GM18511 (cell line): ENCODE measurements around the gene CTSO.
"Not testable (repeated sequence)": the region's sequence is repeated elsewhere in the genome, so short reads cannot be mapped to it uniquely, and the experiment has no call there.

Experiments used
- ATAC-seq: cut with Tn5 transposase; IDR thresholded peaks from one replicate; pipeline ENCODE4 v1.9.1; 2021; ENCODE audit warnings: mild to moderate bottlenecking, moderate library complexity; ENCODE audit not compliant: unreplicated experiment

CTSO gene

DNA sequence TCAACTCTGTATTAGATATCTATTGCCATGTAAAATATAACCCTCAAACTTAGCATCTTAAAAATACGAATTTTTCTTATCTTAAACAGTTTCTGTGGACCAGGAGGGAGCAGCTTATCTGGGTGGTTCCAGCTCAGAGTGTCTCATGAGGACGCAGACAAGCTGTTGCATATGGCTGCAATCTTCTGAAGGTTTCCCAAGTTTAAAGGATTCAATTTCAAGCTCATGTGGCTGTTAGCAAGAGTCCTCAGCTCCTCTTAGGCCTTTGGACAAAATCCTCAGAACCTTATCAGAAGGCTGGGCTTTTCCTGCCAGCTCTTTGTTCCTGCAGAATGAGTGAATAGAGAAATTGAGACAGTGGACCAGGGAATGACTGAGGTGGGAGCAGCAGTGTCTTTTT, 2.8 kb upstream of the CTSO start:
- ATAC-seq = no peak

DNA sequence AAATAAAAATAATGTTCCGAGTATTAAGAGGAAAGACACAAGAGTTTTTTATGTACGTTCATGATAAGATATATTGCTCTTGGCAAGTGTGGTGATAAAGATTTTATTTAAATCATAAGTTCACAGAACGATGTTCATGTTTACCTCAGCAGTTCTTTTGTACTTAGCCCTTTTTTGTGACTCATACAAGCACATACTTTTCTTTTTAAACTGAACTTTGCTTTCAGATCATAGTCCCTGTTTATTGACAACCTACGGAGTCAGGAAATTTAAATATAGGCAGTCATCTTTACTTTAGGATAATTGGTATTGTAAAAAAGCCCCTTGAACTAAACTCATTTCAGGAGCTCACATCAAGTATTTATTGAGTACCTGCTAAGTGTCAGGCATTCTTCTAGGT, 1.3 kb upstream of the CTSO start:
- no peak for ATAC-seq

DNA sequence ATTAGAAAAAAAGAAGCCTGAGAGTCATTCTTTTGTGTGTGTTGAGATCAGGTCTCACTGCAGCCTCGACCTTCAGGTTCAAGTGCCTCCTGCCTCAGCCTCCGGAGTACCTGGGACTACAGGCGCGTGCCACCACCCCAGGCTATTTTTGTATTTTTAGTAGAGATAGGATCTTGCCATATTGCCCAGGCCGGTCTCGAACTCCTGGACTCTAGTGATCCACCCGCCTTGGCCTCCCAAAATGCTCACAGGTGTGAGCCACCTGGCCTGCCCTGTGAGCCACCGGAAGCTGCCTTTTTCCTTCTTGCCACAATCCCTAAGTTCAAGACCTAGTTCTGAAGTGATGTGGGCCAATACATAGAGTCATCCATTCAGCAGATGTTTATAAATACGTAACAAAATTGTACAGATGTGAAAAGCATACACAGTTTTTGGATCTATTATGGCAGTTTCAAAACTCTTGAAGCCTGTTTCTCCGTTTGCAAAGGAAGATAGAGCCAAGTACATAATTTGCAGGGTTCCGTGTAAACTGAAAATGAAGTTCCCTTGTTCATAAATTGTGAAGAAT, 536 bp upstream of the CTSO start:
- ATAC-seq = no peak

DNA sequence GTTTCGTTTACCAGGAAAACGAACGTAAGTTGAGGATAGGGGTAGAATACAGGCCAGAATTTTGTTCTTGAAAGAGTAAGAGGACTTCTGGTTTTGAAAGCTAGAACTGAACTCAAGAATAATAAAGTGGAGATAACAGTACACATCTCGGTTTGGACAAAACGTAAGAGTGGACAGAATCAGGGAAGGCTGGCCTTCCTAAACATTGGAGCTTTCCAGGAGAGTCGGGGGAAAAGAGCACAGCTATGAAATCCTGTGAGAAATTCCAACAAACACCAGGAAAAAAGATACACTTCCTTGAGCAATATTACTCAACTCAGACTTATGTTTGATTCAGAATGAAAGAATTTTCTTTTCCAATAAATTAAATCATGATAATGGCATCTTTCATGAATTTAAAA, 1.2 kb downstream of the CTSO start:
- ATAC-seq = no peak

DNA sequence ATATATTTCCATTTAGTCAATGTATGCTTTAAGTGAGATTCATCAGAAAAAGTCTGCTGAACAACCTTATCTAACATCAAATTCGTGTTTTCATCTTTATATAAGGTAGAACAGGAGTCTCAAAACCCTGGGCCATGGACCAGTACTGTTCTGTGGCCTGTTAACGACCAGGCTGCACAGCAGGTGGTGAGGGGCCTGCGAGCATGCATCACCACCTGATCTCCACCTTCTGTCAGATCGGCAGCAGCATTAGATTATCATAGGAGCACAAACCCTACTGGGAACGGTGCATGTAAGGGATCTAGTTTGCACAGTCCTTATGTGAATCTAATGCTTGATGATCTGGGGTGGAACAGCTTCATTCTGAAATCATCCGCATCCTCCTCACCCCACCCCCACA, 3.2 kb downstream of the CTSO start:
- ATAC-seq = no peak

DNA sequence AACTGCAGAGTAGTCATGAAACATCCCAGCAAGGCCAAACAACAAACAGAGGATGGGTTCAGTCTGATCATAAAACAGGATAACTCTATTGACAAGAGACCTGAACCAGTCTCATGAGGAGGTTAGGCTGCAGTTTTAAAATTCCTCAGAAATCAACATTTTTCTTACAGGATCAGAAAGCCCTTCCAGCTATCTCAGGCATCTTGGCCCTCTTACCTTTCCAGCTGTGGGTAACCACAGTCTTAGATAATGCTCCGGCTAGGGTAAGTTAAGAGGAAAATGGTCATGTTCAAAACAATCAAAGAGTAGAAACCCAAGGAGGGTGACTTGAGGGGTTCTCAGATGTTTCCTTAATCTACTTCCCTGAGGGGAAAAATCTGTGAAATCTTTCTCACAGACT, 5.1 kb downstream of the CTSO start:
- ATAC-seq = no peak

DNA sequence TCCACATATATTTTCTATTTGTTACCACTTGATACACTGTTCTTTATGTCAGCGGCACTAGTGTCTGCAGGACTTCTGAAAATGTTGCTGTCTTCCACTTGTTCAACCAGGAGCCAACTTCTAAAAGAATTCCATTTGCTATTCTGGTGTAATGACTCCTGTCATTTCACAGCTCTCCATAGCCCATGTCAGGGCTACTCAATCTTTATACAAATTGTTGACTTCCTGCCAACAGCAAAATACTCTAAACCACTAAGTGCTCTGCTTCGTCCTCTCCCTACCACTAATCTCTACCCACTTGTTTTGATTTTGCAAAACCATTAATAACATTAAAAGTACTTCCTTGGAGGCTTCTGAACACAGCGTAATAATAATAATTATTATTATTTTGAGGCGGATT, 7.2 kb downstream of the CTSO start:
- ATAC-seq = no peak

DNA sequence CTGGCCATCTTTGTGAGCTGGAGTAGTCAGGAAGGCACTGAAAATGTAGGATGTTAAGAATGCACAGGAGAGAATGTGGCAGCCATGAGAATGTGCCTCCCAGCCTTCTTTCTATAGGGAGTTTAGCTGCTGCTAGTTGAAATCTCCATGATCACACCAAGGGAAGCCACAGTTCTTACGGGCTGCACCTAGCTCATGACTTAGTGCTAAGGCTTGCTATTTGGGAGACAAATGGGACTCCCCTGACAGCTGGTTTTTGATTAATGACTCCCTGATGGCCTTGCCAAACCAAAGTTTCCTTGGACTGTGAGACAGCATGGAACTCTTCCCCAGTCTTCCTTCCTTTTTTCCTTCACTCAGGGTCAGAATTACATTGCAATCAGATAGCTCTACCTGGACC, 9.2 kb downstream of the CTSO start:
- ATAC-seq = no peak

DNA sequence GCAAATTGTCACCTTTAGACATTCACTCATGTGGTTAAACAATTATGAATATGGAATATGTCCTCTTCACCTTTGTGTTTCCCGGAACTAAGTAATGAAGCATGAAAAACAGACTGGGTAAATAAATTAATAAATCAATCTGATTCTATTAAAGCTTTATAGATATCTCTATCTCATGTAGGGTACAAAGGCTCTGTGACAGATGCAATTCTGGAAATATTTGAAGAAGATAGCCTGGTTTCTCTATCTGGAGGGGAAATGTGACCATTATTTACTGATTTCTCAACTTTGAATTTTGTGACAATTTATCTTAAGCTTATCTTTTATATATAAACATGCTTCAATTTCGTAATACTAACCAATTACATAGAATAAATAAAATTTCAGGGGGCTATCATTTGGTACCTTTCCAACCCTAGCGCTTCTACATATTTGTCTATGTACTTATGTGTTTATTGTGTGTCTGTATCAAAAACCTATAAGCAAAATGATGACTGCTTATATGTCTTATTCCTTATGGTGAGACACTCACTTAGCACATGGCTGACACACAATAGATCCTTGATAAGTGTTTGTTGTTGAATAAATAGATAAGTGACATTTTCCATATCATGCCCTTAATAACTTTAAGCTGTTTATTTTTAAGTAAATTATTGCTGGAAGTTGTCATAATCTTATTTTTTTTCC, 9.9 kb downstream of the CTSO start:
- ATAC-seq = no peak

DNA sequence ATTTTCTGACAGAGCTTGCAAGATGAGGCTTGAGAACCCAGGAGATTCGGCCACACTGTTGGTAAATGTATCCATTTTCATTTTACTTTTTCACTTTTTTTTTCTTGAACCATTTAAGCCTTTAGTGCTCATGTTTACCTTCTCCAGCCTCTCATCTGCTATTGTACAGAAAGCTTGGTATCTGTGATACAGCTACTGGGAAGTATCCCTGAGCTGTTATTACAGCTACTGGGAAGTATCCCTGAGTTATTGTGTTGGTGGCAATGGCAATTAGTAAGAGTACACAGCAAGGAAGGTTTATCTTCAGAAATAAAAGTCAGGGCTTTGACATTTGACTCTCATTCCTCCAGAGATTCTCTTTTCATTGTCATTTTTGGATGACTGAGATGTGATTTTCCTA, 11.8 kb downstream of the CTSO start:
- ATAC-seq = no peak

DNA sequence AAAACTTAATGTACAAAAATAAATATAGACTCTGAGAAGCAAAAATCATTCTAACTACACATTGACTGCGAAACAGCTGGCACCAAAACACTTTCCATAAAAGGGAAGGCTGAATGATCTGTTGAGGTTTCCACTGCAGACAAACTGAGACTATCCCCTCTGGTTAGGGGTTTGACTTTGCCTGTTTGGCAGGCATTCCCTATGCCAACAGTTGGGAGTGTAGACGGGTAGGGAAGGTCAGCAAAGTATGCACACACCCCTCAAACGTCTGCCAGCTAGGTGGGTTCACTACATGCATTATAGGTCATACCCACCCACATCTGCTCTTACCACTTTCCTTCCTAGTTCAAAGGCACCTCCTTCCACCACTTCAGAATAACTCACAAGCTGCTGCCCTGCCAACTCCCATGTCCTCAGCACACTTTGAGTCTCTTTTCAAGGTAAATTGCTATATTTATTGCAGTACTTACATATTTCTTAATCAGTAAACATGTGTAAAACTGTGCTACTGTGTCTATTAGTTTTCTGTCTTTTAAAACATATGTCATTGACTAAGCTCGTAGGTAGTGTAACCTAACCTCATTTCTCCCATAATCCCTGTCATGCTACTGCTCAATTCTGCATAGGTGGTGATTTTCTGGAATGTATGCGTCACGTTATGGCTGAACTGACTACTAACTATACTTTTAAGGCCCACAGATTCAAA, 12.4 kb downstream of the CTSO start:
- no peak for ATAC-seq

DNA sequence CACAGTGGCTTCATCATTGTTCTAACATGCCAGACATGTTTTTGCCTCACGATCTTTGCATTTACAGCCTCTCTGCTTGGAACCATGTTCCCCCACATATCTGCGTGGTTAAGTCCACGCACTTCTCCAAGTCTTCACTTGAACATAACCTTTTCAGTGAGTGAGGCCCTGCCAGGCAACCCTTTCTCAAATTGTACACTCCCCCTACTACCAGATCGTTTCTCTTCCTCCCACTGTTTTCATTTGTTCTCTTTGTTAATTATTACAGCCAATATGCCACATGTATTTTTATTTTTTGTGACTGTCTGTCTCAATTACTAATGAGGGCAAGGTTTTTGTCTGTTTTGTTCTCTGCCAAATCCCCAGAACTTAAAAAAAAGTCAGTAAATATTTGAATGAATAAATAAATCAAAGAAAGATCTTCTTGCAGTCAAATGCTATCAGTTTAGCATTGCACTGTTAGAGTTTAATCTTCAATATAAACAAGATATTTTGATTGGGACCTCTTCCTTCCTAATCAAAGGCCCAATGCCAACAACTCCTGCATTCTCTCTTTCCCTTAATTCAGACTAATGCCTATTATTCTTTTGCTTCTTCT, 18.2 kb downstream of the CTSO start:
- no peak for ATAC-seq

DNA sequence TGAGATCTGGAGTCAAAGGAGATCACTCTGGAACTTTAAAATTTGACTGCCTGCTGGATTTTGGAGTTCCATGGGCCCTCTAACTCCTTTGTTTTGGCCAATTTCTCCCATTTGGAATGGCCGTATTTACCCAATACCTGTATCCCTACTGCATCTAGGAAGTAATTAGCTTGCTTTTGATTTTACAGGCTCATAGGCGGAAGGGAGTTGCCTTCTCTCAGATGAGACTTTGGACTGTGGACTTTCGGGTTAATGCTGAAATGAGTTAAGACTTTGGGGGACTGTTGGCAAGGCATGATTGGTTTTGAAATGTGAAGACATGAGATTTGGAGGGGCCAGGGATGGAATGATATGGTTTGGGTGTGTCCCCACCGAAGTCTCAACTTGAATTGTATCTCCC, 19.0 kb downstream of the CTSO start:
- ATAC-seq = not testable (repeated sequence)

DNA sequence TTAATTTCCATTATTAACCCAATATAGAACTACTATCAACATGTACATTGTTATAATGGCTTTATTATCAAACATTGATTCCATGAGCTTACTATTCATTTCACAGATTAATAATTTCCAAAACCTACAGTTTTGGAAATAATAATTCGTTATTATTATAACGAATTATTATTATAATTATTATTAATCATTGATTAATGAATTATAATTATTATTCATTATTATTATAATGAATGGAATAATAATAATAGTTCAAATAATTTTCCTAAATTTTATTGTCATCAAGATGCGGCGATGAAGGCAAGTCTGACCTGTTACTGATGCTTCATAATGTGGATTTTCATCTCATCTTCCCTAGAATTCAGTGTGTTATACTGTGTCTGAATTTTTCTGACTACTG, 22.0 kb downstream of the CTSO start:
- ATAC-seq = no peak

DNA sequence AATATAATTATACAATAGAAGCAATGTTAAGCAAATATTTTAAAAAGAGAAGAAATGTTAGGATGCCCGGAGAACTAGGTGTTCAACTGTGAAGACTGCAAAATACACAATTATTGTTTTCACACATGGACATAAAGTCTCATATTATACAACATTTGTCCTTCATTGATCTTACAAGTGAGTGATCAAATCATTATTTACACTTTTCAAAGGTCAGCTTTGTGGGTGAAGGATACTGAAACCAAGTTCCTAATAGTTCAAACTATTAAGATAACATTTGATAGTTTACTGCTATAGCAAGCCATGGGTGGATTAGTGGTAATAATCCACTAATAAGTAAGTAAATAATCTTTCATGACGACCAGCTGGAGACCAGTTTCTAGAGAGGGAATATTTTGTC, 23.3 kb downstream of the CTSO start:
- no peak for ATAC-seq

DNA sequence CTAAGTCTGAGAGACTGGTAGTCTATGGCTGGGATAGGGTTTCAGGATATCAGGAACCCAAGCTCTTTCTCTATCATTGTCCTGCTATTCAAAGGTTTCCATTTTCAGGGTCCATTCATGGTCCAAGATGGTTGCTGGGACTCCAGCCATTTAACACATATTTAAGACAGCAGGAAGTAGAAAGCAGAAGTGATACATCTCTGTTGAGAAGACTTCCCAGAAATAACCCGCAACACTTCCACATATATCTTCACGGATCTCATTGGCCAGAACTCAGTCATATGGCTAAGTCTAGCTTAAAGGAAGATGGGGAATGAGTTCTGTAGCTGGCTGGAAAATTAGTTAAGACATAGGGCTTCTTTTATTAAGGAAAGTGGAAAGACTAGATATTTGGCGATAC, 23.8 kb downstream of the CTSO start:
- ATAC-seq = no peak

DNA sequence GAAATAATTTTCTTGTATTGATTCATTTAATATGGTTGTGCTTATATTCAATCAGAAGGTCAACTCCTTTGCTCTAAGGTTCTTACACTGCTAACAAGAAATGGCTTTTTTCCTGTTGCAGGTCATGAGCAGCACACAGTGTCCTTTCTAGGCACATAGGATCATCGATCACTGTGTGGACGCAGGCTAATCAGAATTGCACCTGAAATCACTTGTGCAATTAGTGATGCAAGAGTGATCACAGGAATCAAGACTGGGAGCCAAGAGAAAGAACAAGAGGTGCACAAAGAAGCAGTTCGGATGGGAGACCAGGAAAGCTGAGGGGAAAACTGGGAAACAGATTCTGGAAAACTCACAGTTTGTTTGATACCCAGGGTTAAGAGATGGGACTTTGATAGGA, 29.0 kb downstream of the CTSO start:
- no peak for ATAC-seq

DNA sequence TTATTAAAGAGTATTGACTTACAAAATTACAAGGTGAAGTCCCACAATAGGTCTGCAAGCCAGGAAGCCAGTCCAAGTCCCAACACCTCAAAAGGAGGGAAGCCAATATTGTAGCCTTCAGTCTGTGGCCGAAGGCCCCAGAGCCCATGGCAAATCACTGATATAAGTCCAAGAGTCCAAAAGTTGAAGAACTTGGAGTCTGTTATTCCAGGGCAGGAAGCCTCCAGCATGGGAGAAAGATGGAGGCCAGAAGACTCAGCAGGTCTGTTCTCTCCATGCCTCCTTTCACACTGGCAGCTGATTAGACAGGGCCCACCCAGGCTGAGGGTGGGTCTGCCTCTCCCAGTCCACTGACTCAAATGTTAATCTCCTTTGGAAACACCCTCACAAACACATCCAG, 32.1 kb downstream of the CTSO start:
- ATAC-seq = no peak

DNA sequence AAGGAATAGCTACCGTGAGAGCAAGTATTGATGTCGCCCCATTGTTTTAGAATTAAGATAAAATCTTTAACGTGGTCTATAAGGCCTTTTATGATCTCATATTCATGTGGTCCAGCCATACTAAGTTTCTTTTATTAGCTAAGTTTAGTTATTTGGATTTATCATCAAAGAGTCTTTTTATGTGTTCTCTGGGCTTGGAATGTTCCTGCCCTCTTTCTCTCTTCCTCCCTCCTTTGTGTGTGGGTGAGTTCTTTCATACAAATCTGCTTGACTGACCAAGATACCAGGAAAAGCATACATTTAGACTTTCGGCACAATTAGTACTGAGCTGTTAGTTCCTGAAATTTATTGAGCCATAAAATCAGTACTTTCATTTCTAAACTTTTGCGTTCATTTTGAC, 38.9 kb downstream of the CTSO start:
- no peak for ATAC-seq

DNA sequence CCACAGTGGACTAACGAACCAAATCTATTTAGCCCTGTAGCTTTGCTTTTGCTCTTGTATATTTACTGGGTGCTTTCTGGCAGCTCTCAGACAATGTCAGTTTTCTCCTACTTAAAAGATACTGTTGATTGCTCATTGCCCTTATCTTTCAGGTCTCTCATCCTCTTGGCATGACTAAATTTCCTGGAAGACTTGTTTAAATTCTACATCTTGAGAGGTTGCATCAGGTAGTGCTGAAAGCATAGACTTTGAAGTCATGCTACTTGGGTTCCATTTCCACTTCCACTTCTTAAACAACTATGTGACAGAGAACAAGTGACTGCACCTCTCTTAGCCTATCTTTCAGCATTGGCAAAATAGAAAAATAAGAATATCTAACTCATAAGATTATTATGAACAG, 41.8 kb downstream of the CTSO start:
- no peak for ATAC-seq

DNA sequence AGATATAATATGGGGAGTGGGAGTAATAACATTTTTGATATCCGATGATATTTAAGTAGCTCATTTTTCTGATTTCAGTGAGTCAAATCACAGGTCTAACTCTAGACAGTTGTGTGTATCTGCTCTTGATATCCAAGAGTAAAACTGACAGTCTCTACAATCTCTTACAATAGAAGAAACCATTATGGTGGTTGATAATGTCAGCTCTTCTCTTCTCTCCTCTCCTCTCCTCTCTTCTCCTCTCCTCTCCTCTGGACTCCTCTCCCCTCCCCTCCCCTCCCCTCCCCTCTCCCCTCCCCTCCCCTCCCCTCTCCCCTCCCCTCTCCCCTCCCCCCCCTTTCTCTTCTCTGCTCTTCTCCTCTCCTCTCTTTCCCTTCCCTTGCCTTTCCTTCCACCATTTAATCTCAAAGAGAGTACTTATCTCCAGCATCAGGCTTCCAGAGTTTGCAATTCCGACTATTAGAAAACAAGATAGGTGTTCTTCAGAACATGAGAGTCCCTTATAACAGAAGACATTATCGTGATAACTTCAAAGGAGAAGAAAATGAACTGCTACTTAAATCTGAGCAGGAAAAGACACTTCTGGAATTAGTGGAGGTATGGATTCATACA, 43.9 kb downstream of the CTSO start:
- no peak for ATAC-seq
